NT2/D1 (cell line): ENCODE measurements around the gene SYNRG.

Experiments
- DNase-seq: peaks from one replicate; pipeline ENCODE4 v3.0.0-alpha.2; 2011; ENCODE audit warnings: low read depth, low spot score
- H3K27me3 ChIP-seq: 2 replicates; pipeline ENCODE4 v1.6.0; 2011; ENCODE audit warnings: mild to moderate bottlenecking; ENCODE audit not compliant: insufficient read length, insufficient read depth
- H3K36me3 ChIP-seq: 2 replicates; pipeline ENCODE4 v1.6.1; 2011; ENCODE audit warnings: mild to moderate bottlenecking, low read length, mixed read lengths; ENCODE audit not compliant: insufficient read depth, insufficient read length
- H3K4me1 ChIP-seq: 2 replicates; pipeline ENCODE4 v1.5.1; 2011; ENCODE audit not compliant: insufficient read depth, insufficient read length
- H3K4me3 ChIP-seq: 2 replicates; pipeline ENCODE4 v1.5.1; 2011; ENCODE audit warnings: low read depth; ENCODE audit not compliant: insufficient read length
- H3K9ac ChIP-seq: 2 replicates; pipeline ENCODE4 v1.6.0; 2011; ENCODE audit warnings: low read depth; ENCODE audit not compliant: insufficient read length
- H3K9me3 ChIP-seq: 2 replicates; pipeline ENCODE4 v1.5.1; 2011; ENCODE audit warnings: mild to moderate bottlenecking, low read length; ENCODE audit not compliant: insufficient read depth
- SUZ12 ChIP-seq: IDR thresholded peaks from 2 replicates; pipeline ENCODE4 v1.6.1; 2011; ENCODE audit not compliant: insufficient read length, insufficient read depth; ENCODE audit errors: extremely low read depth
- YY1 ChIP-seq: IDR thresholded peaks from 2 replicates; pipeline ENCODE4 v1.6.1; 2011; ENCODE audit not compliant: insufficient read length, insufficient read depth
- ZNF274 ChIP-seq: IDR thresholded peaks from 2 replicates; pipeline ENCODE4 v1.6.1; 2011; ENCODE audit warnings: mild to moderate bottlenecking, low read depth, low read length

Gene SYNRG

GRCh38 chr17:37609170-37610040 lies at the start of gene SYNRG:
TSS of gene SYNRG (minus strand) at chr17:37609418. CDS start at chr17:37609355, 63 bp downstream.
- DNase-seq: peak; percentile 85
- H3K36me3 ChIP-seq: peaks cover 43% of the 10 kb centered on the region
- peak within 1 kb of the TSS; percentile 92 for H3K9ac ChIP-seq
- TF ChIP-seq SUZ12 (no peak), YY1 (peak; percentile 79), ZNF274 (no peak)
- H3K4me3 ChIP-seq: peak within 1 kb of the TSS; percentile 82
- H3K9me3 ChIP-seq: no peaks in the 10 kb centered on the region
- no peaks in the 10 kb centered on the region for H3K4me1 ChIP-seq
- no peaks in the 10 kb centered on the region for H3K27me3 ChIP-seq

GRCh38 chr17:37657202-37657601 lies 48.0 kb upstream of the SYNRG start:
- Histone ChIP-seq H3K9ac (no peak overlapping the region), H3K9me3 (no peaks in the 10 kb centered on the region), H3K4me3 (no peak overlapping the region), H3K36me3 (no peaks in the 10 kb centered on the region), H3K4me1 (no peaks in the 10 kb centered on the region), H3K27me3 (peaks cover 26% of the 10 kb centered on the region)
- DNase-seq: no peak
- TF ChIP-seq SUZ12 (no peak), YY1 (no peak), ZNF274 (no peak)

- DNase-seq: no peak
- no peak overlapping the region for H3K9ac ChIP-seq
- no peaks in the 10 kb centered on the region for H3K36me3 ChIP-seq
- H3K4me3 ChIP-seq: no peak overlapping the region
- no peaks in the 10 kb centered on the region for H3K9me3 ChIP-seq
- no peaks in the 10 kb centered on the region for H3K4me1 ChIP-seq
- no peaks in the 10 kb centered on the region for H3K27me3 ChIP-seq
- no peak for TF ChIP-seq YY1
These were observed 42.6 kb upstream of the SYNRG start for GRCh38 chr17:37651849-37652248.

DNA sequence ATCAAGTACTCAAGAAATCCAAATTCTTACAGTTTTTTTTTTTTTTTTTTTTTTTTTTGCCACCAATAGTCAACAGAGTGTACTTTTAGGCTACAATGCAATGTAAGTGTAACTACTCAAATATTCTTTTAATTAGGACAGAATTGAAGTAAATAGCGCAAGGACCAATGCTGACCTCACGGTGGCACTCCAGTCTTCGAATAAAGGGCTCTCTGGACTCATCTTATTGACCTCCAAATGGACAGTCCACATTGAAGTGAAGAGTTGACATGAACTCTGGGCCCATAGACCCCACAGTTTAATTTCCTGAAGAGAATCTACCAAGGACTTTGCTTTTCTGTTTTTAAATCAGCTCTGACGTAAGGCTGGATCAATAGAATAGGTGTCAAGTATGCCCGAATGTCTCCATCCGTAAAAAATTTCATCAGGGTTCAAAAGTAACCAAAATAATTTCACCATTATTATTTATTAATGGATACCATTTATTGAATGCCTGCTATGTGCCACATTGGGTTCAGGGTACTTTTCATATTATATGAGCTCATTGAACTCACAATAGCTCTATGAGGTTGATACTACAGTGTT lies 41.3 kb upstream of the SYNRG start:
- Histone ChIP-seq H3K9me3 (no peaks in the 10 kb centered on the region), H3K36me3 (no peaks in the 10 kb centered on the region), H3K9ac (no peak overlapping the region), H3K27me3 (peaks cover 4% of the 10 kb centered on the region), H3K4me3 (no peak overlapping the region), H3K4me1 (no peaks in the 10 kb centered on the region)
- TF ChIP-seq SUZ12 (no peak), YY1 (no peak), ZNF274 (no peak)
- DNase-seq: peak; percentile 35

DNA sequence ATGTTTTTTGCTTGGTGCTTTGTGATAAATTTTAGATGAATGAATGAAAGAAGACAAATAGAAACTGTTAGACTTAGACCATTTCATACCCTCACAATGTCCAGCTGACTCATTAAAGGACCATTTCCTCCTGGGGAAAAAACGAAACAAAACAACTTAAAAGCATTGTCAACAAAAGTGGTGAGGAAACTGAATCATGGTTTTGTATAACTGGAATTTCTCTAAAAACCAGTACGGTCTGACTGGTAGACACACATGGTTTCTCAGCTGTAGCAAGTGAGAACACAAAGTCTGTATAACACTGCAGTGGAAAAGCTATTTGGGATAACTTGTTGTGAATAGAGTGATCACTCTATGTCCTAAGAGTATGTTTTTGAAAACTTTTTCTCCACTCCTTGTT lies 39.3 kb upstream of the SYNRG start:
- H3K36me3 ChIP-seq: no peaks in the 10 kb centered on the region
- no peak for DNase-seq
- TF ChIP-seq SUZ12 (no peak), YY1 (no peak), ZNF274 (no peak)
- H3K4me1 ChIP-seq: no peaks in the 10 kb centered on the region
- H3K4me3 ChIP-seq: no peak overlapping the region
- peaks cover 8% of the 10 kb centered on the region for H3K27me3 ChIP-seq
- H3K9me3 ChIP-seq: no peaks in the 10 kb centered on the region
- no peak overlapping the region for H3K9ac ChIP-seq

DNA sequence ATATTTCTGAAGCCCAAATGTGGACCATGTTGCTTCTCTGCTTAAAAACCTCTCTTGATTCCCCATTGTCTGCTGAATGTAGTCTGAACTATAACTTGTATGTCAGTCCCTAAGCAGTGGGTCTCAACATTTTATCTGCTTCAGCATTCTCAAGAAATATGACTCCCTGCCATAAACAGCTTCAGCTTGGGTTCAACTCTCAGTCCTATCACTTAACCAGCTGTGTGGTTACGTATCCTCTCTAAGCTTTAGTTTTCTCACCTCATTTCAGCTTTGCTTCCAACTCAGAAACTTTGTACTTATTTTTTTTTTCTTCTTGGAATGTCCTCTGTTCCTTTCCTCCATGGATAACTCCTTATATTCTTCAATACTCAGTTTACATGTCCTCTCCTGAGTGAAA lies 38.6 kb upstream of the SYNRG start:
- DNase-seq: no peak
- TF ChIP-seq YY1: no peak
- TF ChIP-seq SUZ12: no peak
- no peak for TF ChIP-seq ZNF274
- H3K4me3 ChIP-seq: no peak overlapping the region
- no peaks in the 10 kb centered on the region for H3K9me3 ChIP-seq
- H3K27me3 ChIP-seq: peaks cover 8% of the 10 kb centered on the region
- no peaks in the 10 kb centered on the region for H3K36me3 ChIP-seq
- H3K4me1 ChIP-seq: no peaks in the 10 kb centered on the region
- H3K9ac ChIP-seq: no peak overlapping the region

- peak overlapping the region; percentile 85 for H3K9ac ChIP-seq
- H3K4me1 ChIP-seq: no peaks in the 10 kb centered on the region
- TF ChIP-seq YY1 (no peak), SUZ12 (no peak), ZNF274 (no peak)
- H3K4me3 ChIP-seq: no peak overlapping the region
- peaks cover 8% of the 10 kb centered on the region for H3K27me3 ChIP-seq
- peaks cover 31% of the 10 kb centered on the region for H3K36me3 ChIP-seq
- no peak for DNase-seq
- H3K9me3 ChIP-seq: no peaks in the 10 kb centered on the region
These were observed 34.7 kb upstream of the SYNRG start for GRCh38 chr17:37643869-37644268.
